NCI-H2081 treated with DMSO at 0.1 percent for 48 hours (cell line): ENCODE results near the gene STAT5A.
"Not testable (repeated sequence)": the region's sequence is repeated elsewhere in the genome, so short reads cannot be mapped to it uniquely, and the experiment has no call there.

Experiments used
- DNase-seq: peaks from one replicate; lab custom pipeline; 2025; lab: John Stamatoyannopoulos, UW

Gene STAT5A

GRCh38 chr17:42308446-42308845 lies 20.1 kb downstream of the STAT5A start:
- no peak for DNase-seq

GRCh38 chr17:42309142-42309541 lies 20.8 kb downstream of the STAT5A start:
- DNase-seq, result no peak

- DNase-seq, result no peak
Measured at GRCh38 chr17:42309986-42310786, 21.9 kb downstream of the STAT5A start.

GRCh38 chr17:42310787-42311215 lies 22.5 kb downstream of the STAT5A start:
- DNase-seq, result no peak

- no peak for DNase-seq
Measured at GRCh38 chr17:42311240-42312034, 23.1 kb downstream of the STAT5A start.

- DNase-seq, result no peak
Measured at GRCh38 chr17:42312035-42312284, 23.7 kb downstream of the STAT5A start.

GRCh38 chr17:42312285-42313130 lies 24.2 kb downstream of the STAT5A start:
- peak; percentile 73 for DNase-seq

GRCh38 chr17:42313389-42313772 lies 25.1 kb downstream of the STAT5A start:
- DNase-seq, result no peak

GRCh38 chr17:42313773-42314566 lies 25.7 kb downstream of the STAT5A start:
- DNase-seq, result no peak

GRCh38 chr17:42315402-42316156 lies 27.3 kb downstream of the STAT5A start:
- DNase-seq, result no peak

GRCh38 chr17:42316755-42317154 lies 28.5 kb downstream of the STAT5A start:
- DNase-seq, result no peak

- DNase-seq, result no peak
Measured at GRCh38 chr17:42317266-42317845, 29.1 kb downstream of the STAT5A start.

- not testable (repeated sequence) for DNase-seq
Measured at GRCh38 chr17:42317967-42318366, 29.7 kb downstream of the STAT5A start.

- no peak for DNase-seq
Measured at GRCh38 chr17:42321555-42321954, 33.3 kb downstream of the STAT5A start.

GRCh38 chr17:42322382-42323267 lies 34.3 kb downstream of the STAT5A start:
- DNase-seq, result peak; percentile 37

GRCh38 chr17:42323268-42323773 lies 35.0 kb downstream of the STAT5A start:
- no peak for DNase-seq

GRCh38 chr17:42325026-42325425 lies 36.7 kb downstream of the STAT5A start:
- no peak for DNase-seq

GRCh38 chr17:42329025-42329976 lies 41.0 kb downstream of the STAT5A start:
- no peak for DNase-seq
